HEK293 (cell line): Measurements from ENCODE around the gene LY86.

Experiments
- CTCF ChIA-PET: fragments of 350-600 bp; formaldehyde crosslinking; extraction: SDS; loops from one replicate; lab custom pipeline; 2021; ENCODE audit warnings: antibody characterized with exemption; lab: Yijun Ruan, JAX
- POLR2A ChIA-PET: fragments of 300-600 bp; formaldehyde crosslinking; extraction: SDS; loops from one replicate; lab custom pipeline; 2020; ENCODE audit warnings: antibody characterized with exemption, inconsistent platforms; lab: Yijun Ruan, JAX
- H3K27ac ChIP-seq: fragments of 200-500 bp; sonication (Bioruptor generic); 2 replicates; pipeline ENCODE4 v1.5.1; 2014; ENCODE audit warnings: low read depth, low read length, control low read depth, inconsistent platforms; ENCODE audit errors: extremely low read depth
- H3K36me3 ChIP-seq, 2 experiments: fragments of 200-500 bp in 1 of 2; sonication (Bioruptor generic) in 1 of 2; 1 replicate in 1 of 2; 2 replicates in 1 of 2; pipeline ENCODE4 v1.5.1; 2014 to 2017; ENCODE audit warnings: inconsistent platforms in 2 of 2, low read length in 2 of 2; ENCODE audit not compliant: control insufficient read depth in 2 of 2, insufficient read depth in 1 of 2
- H3K4me1 ChIP-seq: fragments of 200-500 bp; sonication (Bioruptor generic); 2 replicates; pipeline ENCODE4 v1.5.1; 2014; ENCODE audit warnings: mild to moderate bottlenecking, low read length, inconsistent platforms; ENCODE audit not compliant: control insufficient read depth, insufficient read depth
- H3K4me3 ChIP-seq: 2 replicates; pipeline ENCODE4 v1.5.1; 2011; ENCODE audit warnings: low read depth, mild to moderate bottlenecking, control low read depth, low read length, moderate library complexity
- H3K9me3 ChIP-seq: fragments of 200-500 bp; sonication (Bioruptor generic); 2 replicates; pipeline ENCODE4 v1.5.1; 2014; ENCODE audit warnings: low read depth, low read length, inconsistent platforms; ENCODE audit not compliant: control insufficient read depth, insufficient read depth
- GLI4 ChIP-seq: fragments of 450-650 bp; formaldehyde crosslinking; IDR thresholded peaks from 2 replicates; pipeline ENCODE4 v1.5.1; 2016; ENCODE audit warnings: missing biosample characterization, missing genetic modification characterization
- HIC1 ChIP-seq: fragments of 450-650 bp; formaldehyde crosslinking; IDR thresholded peaks from 2 replicates; pipeline ENCODE4 v1.5.1; 2016; ENCODE audit warnings: missing biosample characterization, missing genetic modification characterization
- REPIN1 ChIP-seq: fragments of 450-650 bp; formaldehyde crosslinking; IDR thresholded peaks from 2 replicates; pipeline ENCODE4 v1.5.1; 2017; ENCODE audit warnings: missing biosample characterization, missing genetic modification characterization, low read depth
- SALL2 ChIP-seq: fragments of 450-650 bp; formaldehyde crosslinking; IDR thresholded peaks from 2 replicates; pipeline ENCODE4 v1.5.0; 2017; ENCODE audit warnings: missing biosample characterization, mild to moderate bottlenecking, missing genetic modification characterization, borderline replicate concordance
- SCRT2 ChIP-seq: fragments of 450-650 bp; formaldehyde crosslinking; IDR thresholded peaks from 2 replicates; pipeline ENCODE4 v1.5.1; 2016; ENCODE audit warnings: missing biosample characterization, missing genetic modification characterization
- ZBTB44 ChIP-seq: fragments of 450-650 bp; IDR thresholded peaks from 2 replicates; pipeline ENCODE4 v1.5.1; 2018; ENCODE audit warnings: missing biosample characterization, mild to moderate bottlenecking, missing genetic modification characterization
- ZBTB6 ChIP-seq: fragments of 450-650 bp; formaldehyde crosslinking; IDR thresholded peaks from 2 replicates; pipeline ENCODE4 v1.5.1; 2017; ENCODE audit warnings: missing biosample characterization, missing genetic modification characterization
- ZNF121 ChIP-seq: fragments of 450-650 bp; formaldehyde crosslinking; IDR thresholded peaks from 2 replicates; pipeline ENCODE4 v1.5.1; 2016; ENCODE audit warnings: missing biosample characterization, missing genetic modification characterization
- ZNF148 ChIP-seq: fragments of 450-650 bp; formaldehyde crosslinking; IDR thresholded peaks from 2 replicates; pipeline ENCODE4 v1.5.0; 2017; ENCODE audit warnings: missing biosample characterization, missing genetic modification characterization, borderline replicate concordance
- ZNF18 ChIP-seq: fragments of 450-650 bp; formaldehyde crosslinking; IDR thresholded peaks from 2 replicates; pipeline ENCODE4 v1.5.1; 2016; ENCODE audit warnings: missing biosample characterization, missing genetic modification characterization
- ZNF2 ChIP-seq: fragments of 450-650 bp; formaldehyde crosslinking; IDR thresholded peaks from 2 replicates; pipeline ENCODE4 v1.5.1; 2016; ENCODE audit warnings: missing biosample characterization, missing genetic modification characterization
- ZNF324 ChIP-seq: fragments of 450-650 bp; formaldehyde crosslinking; IDR thresholded peaks from 2 replicates; pipeline ENCODE4 v1.5.1; 2016; ENCODE audit warnings: missing biosample characterization, missing genetic modification characterization
- ZNF416 ChIP-seq: fragments of 450-650 bp; formaldehyde crosslinking; IDR thresholded peaks from 2 replicates; pipeline ENCODE4 v1.5.1; 2016; ENCODE audit warnings: missing biosample characterization, missing genetic modification characterization
- ZNF571 ChIP-seq: fragments of 450-650 bp; formaldehyde crosslinking; IDR thresholded peaks from 2 replicates; pipeline ENCODE4 v1.5.0; 2017; ENCODE audit warnings: missing biosample characterization, missing genetic modification characterization
- ZNF704 ChIP-seq: fragments of 450-650 bp; formaldehyde crosslinking; IDR thresholded peaks from 2 replicates; pipeline ENCODE4 v1.5.1; 2016; ENCODE audit warnings: missing biosample characterization, missing genetic modification characterization
- ZSCAN16 ChIP-seq: fragments of 450-650 bp; formaldehyde crosslinking; IDR thresholded peaks from 2 replicates; pipeline ENCODE4 v1.5.1; 2016; ENCODE audit warnings: missing biosample characterization, missing genetic modification characterization

LY86 gene

GRCh38 chr6:6560909-6561308, 27.6 kb upstream of the LY86 start:
- no peak overlapping the region for H3K4me3 ChIP-seq
- ChIA-PET CTCF (interaction anchor here (0.5 to 0.8 kb wide), 4 partner anchors 126 to 1157 kb away, joined by 3 read pairs; no protein-coding TSS in a partner anchor), POLR2A (no interaction called here)

GRCh38 chr6:6564154-6564553, 24.4 kb upstream of the LY86 start:
- Histone ChIP-seq H3K27ac (no peak overlapping the region), H3K9me3 (no peaks in the 10 kb centered on the region), H3K36me3 (no peaks in the 10 kb centered on the region), H3K4me1 (0 out of 2 replicates have a peak, but pooled peaks cover 3% of the 10 kb centered on the region), H3K4me3 (no peak overlapping the region)
- TF ChIP-seq ZBTB44 (tag by site-specific recombination): no peak
- no peak for TF ChIP-seq ZNF148 (tag by site-specific recombination)
- CTCF ChIA-PET: interaction anchor here (1.1 kb wide), 1 partner anchor 17 kb away, joined by 4 read pairs; no protein-coding TSS in a partner anchor
- POLR2A ChIA-PET: no interaction called here

More at GRCh38 chr6:6560909-6561308, 27.6 kb upstream of the LY86 start:
- TF ChIP-seq REPIN1 (tag by site-specific recombination) (no peak), SCRT2 (tag by site-specific recombination) (0 out of 2 replicates have a peak, but pooled peaks have one; percentile 29)
- Histone ChIP-seq H3K36me3 (no peaks in the 10 kb centered on the region), H3K27ac (no peak overlapping the region), H3K9me3 (no peaks in the 10 kb centered on the region), H3K4me1 (0 out of 2 replicates have a peak, but pooled peaks cover 3% of the 10 kb centered on the region)

- CTCF ChIA-PET: interaction anchor here (0.6 kb wide), 1 partner anchor 19 kb away, joined by 3 read pairs; no protein-coding TSS in a partner anchor
- POLR2A ChIA-PET: no interaction called here
- no peaks in the 10 kb centered on the region for H3K36me3 ChIP-seq
- 0 out of 2 replicates have a peak, but pooled peaks cover 3% of the 10 kb centered on the region for H3K4me1 ChIP-seq
- TF ChIP-seq ZNF704 (tag by site-specific recombination) (no peak), GLI4 (tag by site-specific recombination) (no peak), SCRT2 (tag by site-specific recombination) (peak; percentile 8; the same call in 1 of the 2 replicates)
- no peak overlapping the region for H3K4me3 ChIP-seq
- no peak overlapping the region for H3K27ac ChIP-seq
- H3K9me3 ChIP-seq: no peaks in the 10 kb centered on the region
Measured at GRCh38 chr6:6565069-6565468, 23.5 kb upstream of the LY86 start.

GRCh38 chr6:6565488-6565887, 23.0 kb upstream of the LY86 start:
- no peaks in the 10 kb centered on the region for H3K36me3 ChIP-seq
- no peak overlapping the region for H3K27ac ChIP-seq
- ChIA-PET POLR2A (no interaction called here), CTCF (interaction anchor here (0.6 kb wide), 1 partner anchor 19 kb away, joined by 3 read pairs; no protein-coding TSS in a partner anchor)
- H3K9me3 ChIP-seq: no peaks in the 10 kb centered on the region
- no peak overlapping the region for H3K4me3 ChIP-seq
- 0 out of 2 replicates have a peak, but pooled peaks cover 3% of the 10 kb centered on the region for H3K4me1 ChIP-seq
- TF ChIP-seq ZNF2 (tag by site-specific recombination) (no peak), ZBTB6 (tag by site-specific recombination) (no peak), HIC1 (tag by site-specific recombination) (no peak), ZNF18 (tag by site-specific recombination) (no peak), ZSCAN16 (tag by site-specific recombination) (no peak), ZNF416 (no peak), SALL2 (tag by site-specific recombination) (no peak), ZNF571 (tag by site-specific recombination) (no peak), ZNF121 (tag by site-specific recombination) (no peak), ZNF324 (no peak)
